HCT116 (cell line): ENCODE measurements around the gene CLIP2. TPM values are rescaled to one million over a fixed set of nuclear protein-coding genes. Genes with fewer than 3 reads are reported as not detected.
A peak's percentile ranks its signal among the peaks of the same experiment; 100 is the strongest.
"Not testable (repeated sequence)": the region's sequence is repeated elsewhere in the genome, so short reads cannot be mapped to it uniquely, and the experiment has no call there.

Experiments
- ATAC-seq: fragments of 200-7000 bp; cut with Tn5 transposase; 2 replicates; pipeline ENCODE4 v1.9.1; 2020; ENCODE audit warnings: mild to moderate bottlenecking, moderate library complexity
- BruUV-seq: library from RNA; stranded (reverse); fragments of 400-500 nt; replicated peaks from 2 replicates; lab custom pipeline; 2021; lab: Mats Ljungman, UMichigan
- CTCF ChIA-PET: fragments of 300-600 bp; sonication (Branson Sonifier 250); formaldehyde crosslinking; loops from one replicate; lab custom pipeline; 2021; ENCODE audit warnings: antibody characterized with exemption; lab: Charles Lee
- POLR2A ChIA-PET: fragments of 300-600, 350-600 bp; sonication (Branson Sonifier 250); formaldehyde crosslinking; loops from one replicate; lab custom pipeline; 2021; ENCODE audit warnings: antibody characterized with exemption; lab: Charles Lee
- RAD21 ChIA-PET, 2 experiments: fragments of 300-600 bp; sonication (Branson Sonifier 250); formaldehyde crosslinking; loops; one replicate each; lab custom pipeline; 2023; ENCODE audit warnings: low total read pairs in 2 of 2; ENCODE audit not compliant: uncharacterized antibody in 2 of 2, unreplicated experiment in 2 of 2, low non-redundant PET in 1 of 2; lab: Charles Lee
- DNase-seq: peaks from one replicate; pipeline ENCODE4 v3.0.0-alpha.2; 2010; ENCODE audit warnings: low read depth, low spot score
- H2AFZ ChIP-seq: fragments of 200-600 bp; shearing (Covaris generic), sonication (generic); 2 replicates; pipeline ENCODE4 v1.6.1; 2017; ENCODE audit warnings: low read depth, mixed run types, mixed read lengths, antibody characterized with exemption, low read length; ENCODE audit not compliant: poor library complexity, severe bottlenecking
- H3K27ac ChIP-seq: 2 replicates; pipeline ENCODE4 v1.5.1; 2012; ENCODE audit warnings: low read depth, low read length
- H3K27me3 ChIP-seq: fragments of 200-600 bp; sonication (generic); 2 replicates; pipeline ENCODE4 v1.6.1; 2016; ENCODE audit warnings: mixed run types, low read length, mixed read lengths; ENCODE audit not compliant: insufficient read depth
- H3K36me3 ChIP-seq, 2 experiments: fragments of 200-500 bp in 1 of 2; fragments of 200-600 bp in 1 of 2; sonication (Bioruptor generic) in 1 of 2; sonication (generic) in 1 of 2; 2 replicates each; pipeline versions ENCODE4 v1.5.1 to v1.6.1; 2014 to 2016; ENCODE audit warnings: low read length in 2 of 2, inconsistent platforms in 1 of 2, mixed read lengths in 1 of 2, mixed run types in 1 of 2; ENCODE audit not compliant: insufficient read depth in 2 of 2, control insufficient read depth in 1 of 2
- H3K4me1 ChIP-seq, 2 experiments: fragments of 200-600 bp in 1 of 2; sonication (generic) in 1 of 2; 2 replicates each; pipeline versions ENCODE4 v1.5.1 to v1.6.1; 2012 to 2017; ENCODE audit warnings: low read length in 2 of 2, inconsistent platforms in 1 of 2, mild to moderate bottlenecking in 1 of 2, mixed read lengths in 1 of 2, mixed run types in 1 of 2, moderate library complexity in 1 of 2; ENCODE audit not compliant: insufficient read depth in 2 of 2, control insufficient read depth in 1 of 2
- H3K4me2 ChIP-seq: fragments of 200-600 bp; sonication (generic); 2 replicates; pipeline ENCODE4 v1.6.1; 2017; ENCODE audit warnings: mixed run types, low read length, mixed read lengths
- H3K4me3 ChIP-seq, 2 experiments: fragments of 200-600 bp in 1 of 2; sonication (generic) in 1 of 2; replicated peaks in 1 of 2; 2 replicates each; pipeline ENCODE4 v1.5.1; 2011 to 2016; ENCODE audit warnings: low read length in 2 of 2, control low read depth in 1 of 2, low read depth in 1 of 2, mild to moderate bottlenecking in 1 of 2, mixed read lengths in 1 of 2, mixed run types in 1 of 2
- H3K79me2 ChIP-seq: fragments of 200-600 bp; sonication (generic); 2 replicates; pipeline ENCODE4 v1.6.1; 2017; ENCODE audit warnings: mild to moderate bottlenecking, mixed run types, low read length, moderate library complexity, mixed read lengths; ENCODE audit not compliant: insufficient read depth
- H3K9ac ChIP-seq: fragments of 200-600 bp; sonication (generic); 2 replicates; pipeline ENCODE4 v1.6.1; 2016; ENCODE audit warnings: low read length, mixed read lengths
- H3K9me2 ChIP-seq: fragments of 200-600 bp; sonication (generic), shearing (Covaris generic); 2 replicates; pipeline ENCODE4 v1.6.1; 2017; ENCODE audit warnings: mixed run types, mild to moderate bottlenecking, moderate library complexity; ENCODE audit not compliant: insufficient read depth
- H3K9me3 ChIP-seq, 2 experiments: fragments of 200-500 bp in 1 of 2; fragments of 200-600 bp in 1 of 2; sonication (Bioruptor generic) in 1 of 2; sonication (generic) in 1 of 2; 2 replicates each; pipeline ENCODE4 v1.6.1; 2014 to 2017; ENCODE audit warnings: low read length in 2 of 2, mixed read lengths in 2 of 2, inconsistent platforms in 1 of 2, low read depth in 1 of 2, mild to moderate bottlenecking in 1 of 2, mixed run types in 1 of 2, moderate library complexity in 1 of 2; ENCODE audit not compliant: control insufficient read depth in 1 of 2, insufficient read depth in 1 of 2
- H4K20me1 ChIP-seq: fragments of 200-600 bp; sonication (generic), shearing (Covaris generic); 2 replicates; pipeline ENCODE4 v1.6.1; 2017; ENCODE audit warnings: mixed run types, mild to moderate bottlenecking, moderate library complexity; ENCODE audit not compliant: insufficient read depth
- CTCF ChIP-seq, 3 experiments: fragments of 200-600 bp in 1 of 3; sonication (generic) in 1 of 3; IDR thresholded peaks in 2 of 3; conservative IDR thresholded peaks in 1 of 3; 2 replicates each; pipeline ENCODE4 v1.5.1; 2012 to 2017; ENCODE audit warnings: low read depth in 2 of 3, low read length in 2 of 3, antibody characterized with exemption in 1 of 3, borderline replicate concordance in 1 of 3, control low read depth in 1 of 3, mild to moderate bottlenecking in 1 of 3, mixed read lengths in 1 of 3, mixed run types in 1 of 3, moderate library complexity in 1 of 3; ENCODE audit not compliant: insufficient read depth in 1 of 3
- EGR1 ChIP-seq: IDR thresholded peaks from 2 replicates; pipeline ENCODE4 v1.6.1; 2012; ENCODE audit warnings: low read depth
- ELF1 ChIP-seq: IDR thresholded peaks from 2 replicates; pipeline ENCODE4 v1.6.1; 2012; ENCODE audit warnings: low read depth, borderline replicate concordance
- EZH2 ChIP-seq: fragments of 200-600 bp; sonication (generic); IDR thresholded peaks from 2 replicates; pipeline ENCODE4 v1.6.1; 2017; ENCODE audit warnings: antibody characterized with exemption, mixed run types
- EZH2phosphoT487 ChIP-seq: fragments of 200-600 bp; IDR thresholded peaks from 2 replicates; pipeline ENCODE4 v1.6.1; 2018; ENCODE audit warnings: antibody characterized with exemption, borderline replicate concordance
- FOSL1 ChIP-seq: IDR thresholded peaks from 2 replicates; pipeline ENCODE4 v1.6.1; 2012; ENCODE audit warnings: low read depth
- JUND ChIP-seq: IDR thresholded peaks from 2 replicates; pipeline ENCODE4 v1.6.1; 2012
- MAX ChIP-seq: IDR thresholded peaks from 2 replicates; pipeline ENCODE4 v1.6.1; 2012
- POLR2A ChIP-seq: IDR thresholded peaks from 2 replicates; pipeline ENCODE4 v1.7.0; 2011; ENCODE audit warnings: borderline replicate concordance; ENCODE audit not compliant: insufficient read depth, insufficient read length; ENCODE audit errors: extremely low read depth
- POLR2AphosphoS5 ChIP-seq: IDR thresholded peaks from 2 replicates; pipeline ENCODE4 v1.6.1; 2011; ENCODE audit warnings: mild to moderate bottlenecking, low read depth, low read length, moderate library complexity
- RAD21 ChIP-seq: IDR thresholded peaks from 2 replicates; pipeline ENCODE4 v1.6.1; 2012; ENCODE audit warnings: low read depth, mild to moderate bottlenecking
- SIN3A ChIP-seq: IDR thresholded peaks from 2 replicates; pipeline ENCODE4 v1.6.1; 2012; ENCODE audit warnings: low read depth
- SP1 ChIP-seq: IDR thresholded peaks from 2 replicates; pipeline ENCODE4 v1.6.1; 2012; ENCODE audit warnings: low read depth
- TCF7L2 ChIP-seq: IDR thresholded peaks from 2 replicates; pipeline ENCODE4 v1.7.0; 2011; ENCODE audit warnings: borderline replicate concordance, inconsistent platforms; ENCODE audit not compliant: insufficient read depth, insufficient read length; ENCODE audit errors: extremely low read depth
- YY1 ChIP-seq: IDR thresholded peaks from 2 replicates; pipeline ENCODE4 v1.6.1; 2011; ENCODE audit warnings: low read length, low read depth, moderate library complexity, mild to moderate bottlenecking; ENCODE audit not compliant: insufficient replicate concordance; ENCODE audit errors: extremely low read depth
- ZFX ChIP-seq: fragments of 450-650 bp; IDR thresholded peaks from 2 replicates; pipeline ENCODE4 v1.6.1; 2017
- ZNF274 ChIP-seq: fragments of 200-500 bp; sonication (Bioruptor generic); IDR thresholded peaks from 2 replicates; pipeline ENCODE4 v1.6.1; 2014; ENCODE audit warnings: mild to moderate bottlenecking, low read depth, low read length, inconsistent platforms
- intact Hi-C: fragments of 100-400 bp; cut with micrococcal nuclease; formaldehyde crosslinking; loops from 2 replicates; pipeline ENCODE4 v1.10.0; 2022
- total RNA-seq: library from RNA; stranded (reverse); gene quantifications from one replicate; pipeline ENCODE4 v1.2.1, GENCODE V29; 2021; ENCODE audit not compliant: unreplicated experiment

Gene CLIP2
- total RNA-seq, 1 experiment from 2014 or later = 40.1 TPM

- TF ChIP-seq SP1 (peak; percentile 73), EGR1 (no peak), TCF7L2 (no peak)
These were observed 23.3 kb downstream of the CLIP2 start (continued) for GRCh38 chr7:74312418-74313028.

- H3K27ac ChIP-seq, H3K9ac ChIP-seq, BruUV-seq, H3K4me3 ChIP-seq, CTCF ChIA-PET, POLR2A ChIA-PET, H2AFZ ChIP-seq, H3K27me3 ChIP-seq, H4K20me1 ChIP-seq, ATAC-seq, RAD21 ChIA-PET, intact Hi-C loops, H3K9me3 ChIP-seq, H3K36me3 ChIP-seq, DNase-seq, H3K4me2 ChIP-seq, H3K9me2 ChIP-seq: not testable (repeated sequence)
- Histone ChIP-seq H3K79me2 (peaks cover 15% of the 10 kb centered on the region; the same call in 1 of the 2 replicates), H3K4me1 (peaks cover 36 to 44% of the 10 kb centered on the region in 2 experiments)
These were observed 26.7 kb downstream of the CLIP2 start for GRCh38 chr7:74315891-74316290.

GRCh38 chr7:74317146-74317782 is 28.1 kb downstream of the CLIP2 start:
- BruUV-seq = no TSS peak
- intact Hi-C loops = no loop called here

More at GRCh38 chr7:74317146-74317782, 28.1 kb downstream of the CLIP2 start:
- no peak overlapping the region for H2AFZ ChIP-seq
- H3K9me3 ChIP-seq = no peaks in the 10 kb centered on the region
- no peak overlapping the region for H3K27ac ChIP-seq
- no peak overlapping the region for H3K4me3 ChIP-seq
- H3K36me3 ChIP-seq = no peaks in the 10 kb centered on the region; a peak in 2 of 4 replicates
- no peaks in the 10 kb centered on the region for H4K20me1 ChIP-seq
- RAD21 ChIA-PET = no interaction called here
- peaks cover 23 to 30% of the 10 kb centered on the region in 2 experiments for H3K4me1 ChIP-seq
- POLR2A ChIA-PET = interaction anchor here (0.6 kb wide), 1 partner anchor 119 kb away, joined by 3 read pairs; no protein-coding TSS in a partner anchor
- H3K9me2 ChIP-seq = no peaks in the 10 kb centered on the region
- no peak overlapping the region for H3K4me2 ChIP-seq
- ATAC-seq (no peak), DNase-seq (no peak)
- no peaks in the 10 kb centered on the region for H3K27me3 ChIP-seq
- CTCF ChIA-PET = no interaction called here
- H3K79me2 ChIP-seq = peaks cover 5% of the 10 kb centered on the region; the same call in 1 of the 2 replicates
- TF ChIP-seq EZH2phosphoT487 (no peak), JUND (no peak), FOSL1 (no peak), ELF1 (no peak), EZH2 (no peak), RAD21 (no peak), POLR2AphosphoS5 (no peak), YY1 (no peak), MAX (no peak), ZNF274 (no peak), SIN3A (no peak), POLR2A (no peak), CTCF (IDR thresholded peaks at IDR 0.05 in 2 of 3, conservative IDR thresholded peaks at IDR 0.05 in 1 of 3; ENCODE audit: borderline replicate concordance in 1 of 3, insufficient read depth in 1 of 3, low read depth in 2 of 3, low read length in 2 of 3) (no peak), ZFX (no peak), SP1 (no peak), TCF7L2 (no peak)
- no peak overlapping the region for H3K9ac ChIP-seq
